GM21529 (cell line): ENCODE measurements around the gene PBRM1.
"Not testable (repeated sequence)": the region's sequence is repeated elsewhere in the genome, so short reads cannot be mapped to it uniquely, and the experiment has no call there.

Experiments used
- ATAC-seq: cut with Tn5 transposase; IDR thresholded peaks from one replicate; pipeline ENCODE4 v1.9.1; 2021; ENCODE audit not compliant: unreplicated experiment

PBRM1 gene

DNA sequence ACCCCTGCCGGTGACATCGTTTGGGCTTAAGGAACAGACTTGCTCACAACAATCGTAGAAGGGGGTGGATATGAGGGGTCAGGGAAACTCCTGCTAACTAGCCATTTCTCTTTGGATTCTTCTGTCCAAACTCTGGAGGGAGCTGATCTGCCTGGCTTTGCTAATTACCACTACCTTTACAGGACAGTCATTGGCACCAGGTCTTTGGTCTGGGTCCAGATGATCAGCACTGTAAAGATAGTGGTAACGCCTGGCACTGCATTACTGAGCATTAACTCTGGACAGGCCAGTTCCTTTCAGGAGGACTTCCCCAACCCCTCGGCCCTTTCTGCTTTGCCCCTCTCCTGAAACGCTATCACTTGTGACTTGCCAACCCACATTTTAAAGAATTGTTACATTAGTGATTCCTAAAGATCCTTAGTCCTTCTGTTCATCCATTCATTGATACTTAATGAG, 148.5 kb downstream of the PBRM1 start:
- no peak for ATAC-seq

DNA sequence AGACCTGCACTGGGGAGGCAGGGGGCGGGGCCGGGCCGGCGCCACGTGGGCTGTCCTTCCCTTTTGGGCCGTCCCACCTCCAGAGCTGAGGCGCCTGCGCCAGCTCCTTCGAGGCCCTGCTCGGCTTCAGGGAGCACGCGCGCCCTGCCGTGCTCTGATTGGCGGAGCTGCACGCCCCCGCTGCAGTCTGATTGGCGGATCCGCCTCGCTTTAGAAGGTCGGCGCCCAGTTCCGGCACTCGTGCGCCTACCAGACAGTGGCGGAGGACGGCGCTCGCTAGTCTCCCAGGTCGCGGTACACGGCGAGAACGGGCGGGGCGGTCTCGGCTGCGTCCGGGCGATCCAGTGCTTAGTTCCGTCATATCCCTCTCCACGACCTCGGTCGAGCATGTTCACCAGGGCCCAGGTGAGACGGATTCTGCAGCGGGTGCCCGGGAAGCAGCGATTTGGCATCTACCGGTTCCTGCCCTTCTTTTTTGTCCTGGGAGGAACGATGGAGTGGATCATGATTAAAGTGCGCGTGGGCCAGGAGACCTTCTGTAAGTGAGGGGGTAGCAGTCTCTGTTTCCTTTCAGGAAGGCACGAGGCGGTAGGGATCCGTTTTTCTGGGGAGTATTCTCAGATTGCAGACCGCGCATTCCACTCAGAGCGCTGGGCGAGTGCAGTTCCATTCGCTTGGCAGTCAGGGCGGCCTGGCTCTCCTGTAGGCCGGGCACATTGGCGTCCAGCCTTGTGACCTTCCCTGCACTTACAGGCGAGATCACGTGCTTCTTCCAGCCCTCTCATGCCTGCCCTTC, 149.1 kb downstream of the PBRM1 start, which contains the start of gene UQCC5:
TSS of gene UQCC5 (plus strand) at position 237 of the 796 bp plus-strand sequence. CDS start at position 388, 151 bp downstream.
- ATAC-seq = peak; percentile 79

DNA sequence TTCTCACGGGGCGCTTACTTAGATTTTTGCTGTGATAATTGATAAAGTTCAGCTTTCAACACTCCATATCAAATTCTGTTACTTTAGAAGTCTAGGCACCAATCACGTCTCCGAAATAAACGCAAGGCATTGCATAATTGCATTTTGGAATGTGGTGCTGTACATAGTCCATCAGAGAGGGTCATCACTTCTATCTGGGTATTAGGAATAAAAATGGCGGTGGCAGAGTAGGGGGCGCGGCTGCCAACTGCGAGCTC, 149.7 kb downstream of the PBRM1 start:
- ATAC-seq = no peak

DNA sequence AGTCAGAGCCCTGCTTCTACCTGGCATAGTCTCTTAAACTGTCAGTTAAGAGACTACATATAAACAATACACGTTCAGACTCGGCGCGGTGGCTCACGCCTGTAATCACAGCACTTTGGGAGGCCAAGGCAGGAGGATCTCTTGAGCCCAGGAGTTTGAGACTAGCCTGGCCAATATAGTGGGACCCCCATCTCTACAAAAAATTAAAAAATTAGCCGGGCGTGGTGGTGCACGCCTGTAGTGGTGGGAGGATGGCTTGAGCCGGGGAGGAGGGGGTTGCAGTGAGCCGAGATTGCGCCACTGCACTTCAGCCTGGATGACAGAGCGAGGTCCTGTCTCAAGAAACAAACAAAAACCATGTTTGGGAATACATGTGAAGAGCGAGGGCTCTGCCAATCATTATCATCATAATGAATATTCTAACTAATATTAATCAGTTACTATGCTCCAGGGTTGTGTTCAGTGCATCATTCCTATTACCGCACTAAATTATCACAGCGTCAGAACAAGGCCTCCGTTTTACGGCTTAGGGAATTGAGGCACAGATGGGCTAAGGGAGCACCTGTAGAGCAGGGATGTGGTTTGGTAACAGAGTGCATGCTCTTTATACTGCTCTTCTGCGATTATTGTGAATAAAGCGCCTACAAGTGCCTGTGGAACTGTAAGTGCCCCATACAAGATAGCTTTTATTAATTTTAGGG, 150.2 kb downstream of the PBRM1 start:
- ATAC-seq = no peak

DNA sequence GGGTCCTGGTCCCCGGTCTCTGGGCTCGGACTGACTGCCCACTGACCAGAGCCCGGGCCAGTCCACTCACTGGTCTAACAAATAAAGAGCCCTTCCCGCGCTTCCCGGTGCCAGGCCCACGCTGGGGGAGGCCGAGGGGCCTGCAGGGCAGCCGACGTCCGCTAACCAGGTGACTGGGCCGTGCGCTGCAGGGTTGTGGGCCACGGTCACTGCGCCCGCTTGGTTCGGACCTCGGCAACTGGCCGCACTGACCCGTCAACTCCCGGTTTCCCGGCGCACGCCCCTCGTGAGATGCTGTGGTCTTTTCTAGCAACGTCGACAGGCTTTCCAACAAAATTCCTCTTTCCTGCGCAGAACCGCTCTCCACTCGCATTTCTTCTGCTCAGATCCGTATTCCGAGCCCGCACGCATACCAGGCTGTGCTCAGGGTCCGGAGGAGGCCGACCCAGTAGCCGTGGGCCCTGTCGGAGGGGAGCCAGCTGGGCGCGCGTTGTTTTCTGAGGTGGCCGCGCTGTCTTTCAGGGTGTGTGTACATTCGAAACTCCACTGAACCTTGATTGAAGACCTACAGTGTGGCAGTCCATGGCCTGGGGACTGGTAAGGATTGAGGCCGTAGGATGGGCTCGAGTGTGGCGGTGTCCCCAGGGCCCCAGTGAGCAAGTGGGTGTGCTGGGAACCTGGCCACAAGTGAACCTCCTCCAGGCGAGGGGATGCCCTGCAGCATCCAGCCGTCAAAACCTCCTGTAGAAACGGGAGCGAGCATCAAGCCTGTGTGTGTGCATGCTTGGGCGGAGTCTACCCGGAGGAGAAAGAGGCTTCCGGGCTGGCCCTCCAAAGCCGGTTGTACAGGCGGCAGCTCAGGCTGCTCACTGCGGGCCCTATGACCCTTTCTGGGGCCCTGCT, 151.2 kb downstream of the PBRM1 start:
- ATAC-seq = no peak

DNA sequence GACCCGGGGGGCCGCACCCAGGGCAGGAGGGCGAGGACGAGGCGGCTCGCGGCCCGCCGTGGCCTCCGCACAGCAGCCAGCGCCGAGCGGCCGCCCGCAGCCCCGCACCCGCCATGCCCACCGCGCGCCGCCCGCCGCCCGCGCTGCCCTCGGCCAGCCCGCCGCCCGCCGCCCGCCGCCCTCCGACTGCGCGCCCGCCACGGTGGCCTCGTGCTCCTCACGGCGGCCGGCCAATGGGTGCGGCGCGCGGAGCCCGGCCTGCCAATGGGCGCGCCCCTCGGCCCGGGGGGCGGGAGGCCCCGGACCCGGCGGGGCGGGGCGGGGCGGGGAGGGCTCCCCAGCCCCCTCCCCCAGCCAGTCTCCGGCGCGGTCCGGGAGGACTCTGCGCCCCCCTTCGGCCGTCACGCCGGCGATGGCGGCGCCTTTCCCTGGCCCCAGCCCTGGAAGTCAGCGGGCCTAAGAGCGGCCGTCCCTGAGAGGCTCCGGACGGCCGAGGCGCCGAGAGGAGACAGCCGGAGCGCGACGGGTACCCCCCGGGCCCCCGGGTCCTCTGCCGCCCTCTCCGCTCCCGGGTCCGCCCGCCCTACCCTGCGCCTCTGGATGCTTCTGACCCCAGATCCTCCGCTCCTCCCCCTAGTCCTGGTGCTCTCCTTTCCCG, 152.0 kb downstream of the PBRM1 start, which contains the start of gene NT5DC2:
TSS of gene NT5DC2 (minus strand) at position 235 of the 658 bp plus-strand sequence. CDS start at position 115, 120 bp downstream.
- ATAC-seq = no peak

DNA sequence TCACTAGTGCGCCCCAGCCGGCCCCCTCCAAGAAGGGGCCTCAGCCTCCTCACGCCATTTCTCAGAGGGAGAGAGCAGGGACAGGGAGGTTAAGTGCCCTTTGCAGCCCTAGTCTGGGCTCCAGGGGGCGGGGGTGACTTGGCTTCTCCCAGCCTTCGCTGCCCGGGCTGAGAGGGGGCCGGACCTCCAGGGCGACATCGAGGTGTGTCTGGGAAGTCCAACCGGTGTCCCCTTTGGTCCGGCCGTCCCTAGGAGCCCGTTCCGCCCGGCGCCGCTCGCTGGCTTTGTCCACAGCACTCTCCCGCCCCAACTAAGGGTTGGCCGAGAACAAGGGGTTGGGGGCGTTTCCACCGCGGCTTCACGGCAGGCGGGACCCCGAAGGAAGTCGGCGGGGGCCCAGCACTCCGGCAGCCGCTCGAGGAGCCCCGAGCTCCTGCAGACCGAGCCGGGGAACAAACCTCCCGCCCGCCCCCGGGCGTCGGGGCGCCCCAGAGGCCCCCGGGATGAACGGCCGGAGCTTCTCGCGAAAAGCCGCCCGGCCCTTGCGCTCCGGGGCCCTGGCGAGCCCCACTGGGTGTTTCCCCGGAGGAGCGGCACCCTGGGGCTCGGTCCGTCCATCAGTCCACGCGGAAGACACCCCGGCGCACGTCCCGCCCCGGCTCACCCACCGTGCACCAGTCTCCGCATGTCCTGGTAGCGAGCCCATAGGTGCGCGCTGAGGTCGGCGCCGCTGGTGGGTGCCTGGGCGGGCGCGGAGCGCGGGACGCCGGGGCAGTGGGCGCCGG, 152.7 kb downstream of the PBRM1 start:
- no peak for ATAC-seq

DNA sequence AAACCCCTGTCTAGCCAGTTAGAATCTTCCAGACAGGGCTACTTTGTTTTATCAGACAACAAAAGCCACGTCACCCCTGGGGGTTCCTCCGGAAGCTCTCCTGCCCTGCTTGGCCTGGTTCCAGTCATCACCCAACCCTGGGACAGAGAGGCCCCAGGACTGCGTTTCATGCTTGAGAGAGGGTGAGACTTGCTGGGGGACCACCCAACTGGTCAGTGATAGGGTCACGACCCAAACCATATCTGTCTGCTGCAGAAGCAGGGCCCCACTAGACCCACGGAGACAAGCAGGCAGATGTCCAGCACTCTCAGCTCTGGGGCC, 153.2 kb downstream of the PBRM1 start:
- ATAC-seq = no peak

DNA sequence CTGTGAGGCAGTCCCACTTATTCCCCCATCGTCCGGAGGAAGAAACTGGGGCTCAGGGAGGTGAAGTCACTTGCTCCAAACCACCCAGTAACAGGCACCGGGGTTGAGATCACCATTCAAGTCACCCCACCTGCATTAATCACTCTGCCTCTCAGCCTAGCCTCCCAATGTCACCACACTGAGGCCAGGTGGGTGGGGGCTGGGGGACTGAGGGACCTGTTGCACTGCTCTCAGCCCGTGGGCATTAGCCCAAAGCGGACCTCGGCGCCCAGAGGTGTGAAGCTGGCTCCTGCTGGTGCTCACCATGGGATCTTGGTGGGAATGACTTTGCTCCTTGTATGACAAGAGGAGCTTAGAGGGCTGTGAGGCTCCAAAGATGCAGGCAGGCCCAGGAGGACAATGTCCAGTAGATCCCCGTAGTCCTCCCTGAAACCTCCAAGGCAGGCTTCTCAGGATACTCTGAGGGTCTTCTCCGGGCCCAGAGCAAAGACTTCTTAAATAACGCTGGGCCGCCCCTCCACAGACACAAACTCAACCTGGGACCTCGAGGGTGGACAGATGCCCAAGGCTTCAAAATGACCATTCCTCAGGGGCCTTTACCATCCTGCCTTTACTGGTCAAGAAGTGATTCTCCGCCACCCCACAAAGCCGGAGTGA, 153.7 kb downstream of the PBRM1 start:
- no peak for ATAC-seq

DNA sequence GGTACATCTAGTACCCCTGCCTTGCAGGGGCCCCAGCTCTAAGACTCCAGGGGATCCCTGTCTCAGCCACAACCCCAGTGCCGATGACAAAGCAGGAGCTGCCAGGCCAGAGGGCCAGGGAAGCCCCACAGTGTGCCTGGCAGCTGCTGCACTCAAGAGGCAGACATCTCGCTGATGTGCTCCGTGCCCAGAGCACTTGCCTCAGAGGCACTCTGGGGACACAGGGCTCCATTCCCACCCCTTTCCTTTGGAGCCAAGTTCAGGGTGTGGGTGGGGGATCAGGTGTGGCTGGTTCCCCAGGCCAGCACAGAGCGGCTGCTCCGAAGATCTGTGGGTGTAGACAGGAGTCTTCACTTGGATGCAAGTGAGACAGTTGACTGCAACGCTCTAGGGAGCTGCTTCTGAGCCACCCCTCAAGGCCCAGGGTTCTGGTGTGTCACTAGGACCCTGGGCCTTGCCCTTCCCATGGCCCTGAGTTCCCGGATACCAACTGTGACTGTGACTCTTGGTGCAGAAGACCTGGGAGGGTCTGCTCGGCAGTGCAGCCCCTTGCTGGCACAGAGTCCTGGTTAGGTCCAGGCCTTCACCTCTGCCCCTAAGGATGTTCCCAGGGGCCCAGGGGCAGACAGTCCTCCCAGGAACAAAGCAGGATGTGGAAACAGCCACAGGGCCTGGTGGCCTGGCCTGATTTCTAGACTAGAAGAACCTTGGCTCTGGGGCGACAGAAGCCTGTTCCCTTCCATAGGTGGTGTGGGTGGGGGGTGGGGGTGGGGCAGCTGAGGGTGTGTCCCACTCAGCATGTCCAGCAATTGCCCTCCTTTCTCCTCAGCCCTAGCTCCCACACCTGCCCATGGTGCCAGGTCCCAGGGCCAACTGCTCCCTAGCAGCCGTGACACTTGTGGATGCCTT, 154.5 kb downstream of the PBRM1 start:
- ATAC-seq = no peak

DNA sequence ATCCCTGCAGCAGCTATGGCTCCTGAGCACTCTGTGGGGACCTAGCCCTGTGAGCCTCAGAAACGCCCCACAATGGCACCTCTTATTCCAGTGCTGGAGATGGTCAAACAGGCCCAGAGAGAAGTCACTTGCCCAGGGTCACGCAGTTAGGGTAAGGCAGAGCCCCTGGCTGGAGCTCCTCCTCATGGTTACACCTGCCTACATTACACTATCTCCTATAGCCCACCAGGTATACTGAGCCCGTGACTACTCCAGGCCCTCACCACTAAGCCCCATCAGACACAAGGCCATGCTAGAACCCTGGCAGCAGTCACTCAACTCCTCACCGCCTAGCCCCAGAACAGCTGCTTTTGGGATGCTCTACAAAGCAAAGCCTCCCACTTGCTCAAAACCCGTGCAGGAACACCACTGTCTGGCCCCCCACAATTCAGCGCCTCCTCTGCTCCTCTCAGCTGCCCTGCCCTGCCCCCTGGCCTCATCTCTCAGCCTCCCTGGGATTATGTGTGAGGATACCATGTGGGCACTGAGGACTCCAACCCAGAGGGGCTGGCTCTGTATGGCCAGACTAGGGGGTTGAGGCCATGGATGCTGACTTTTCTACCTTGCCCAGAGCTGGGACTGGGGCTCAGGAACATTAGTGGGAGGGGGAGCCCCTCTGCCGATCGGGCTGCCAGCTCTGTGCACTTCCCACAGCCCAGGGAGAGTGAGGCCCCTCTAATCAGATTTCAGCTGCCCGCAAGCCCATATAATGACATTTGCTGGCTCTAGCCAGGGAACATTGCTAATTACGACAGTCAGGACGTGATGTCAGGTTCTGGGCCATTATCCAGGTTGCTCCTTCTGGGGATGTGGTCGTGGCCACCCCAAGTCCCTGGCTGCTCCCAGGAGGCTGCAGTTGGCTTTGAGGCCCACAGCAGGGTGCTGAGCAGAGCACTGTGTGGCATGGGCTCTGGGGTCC, 156.1 kb downstream of the PBRM1 start:
- ATAC-seq = no peak

DNA sequence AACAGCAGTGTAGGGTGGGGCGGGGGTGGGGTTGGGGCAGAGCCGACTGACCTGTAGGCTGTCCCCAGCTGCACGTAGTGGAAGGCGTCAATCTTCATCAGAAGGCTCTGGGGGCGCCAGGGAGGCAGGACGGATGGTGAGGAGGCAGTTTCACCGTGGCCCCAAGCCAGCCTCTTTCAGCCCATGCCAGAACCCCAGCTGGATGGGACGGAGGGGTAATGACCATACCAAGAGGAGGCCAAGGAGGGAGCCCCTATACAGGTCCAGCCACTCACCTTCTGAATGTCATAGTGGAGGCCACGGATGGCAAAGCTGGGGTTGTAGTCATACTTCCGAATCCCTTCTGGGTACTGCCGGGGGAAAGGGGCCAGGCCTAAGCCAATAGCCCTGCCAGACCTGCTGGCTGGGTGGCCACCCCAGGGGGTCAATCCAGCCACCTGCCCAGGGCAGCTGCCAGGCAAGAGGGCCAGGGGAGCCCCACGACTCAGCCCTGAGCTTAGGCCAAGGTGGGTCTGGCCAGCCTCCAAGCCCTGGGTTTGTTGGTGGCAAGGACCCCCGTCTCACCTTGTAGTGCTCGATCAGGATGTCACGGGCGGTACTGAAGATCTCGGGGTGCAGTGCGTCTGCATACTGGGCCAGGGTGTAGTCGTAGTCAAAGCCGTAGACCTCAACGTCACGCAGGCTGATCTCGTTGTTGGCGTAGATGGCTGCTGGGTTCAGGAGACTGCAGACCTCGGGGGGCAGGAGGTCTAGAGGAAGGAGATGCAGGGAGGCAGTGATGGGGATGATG, 156.9 kb downstream of the PBRM1 start:
- no peak for ATAC-seq

DNA sequence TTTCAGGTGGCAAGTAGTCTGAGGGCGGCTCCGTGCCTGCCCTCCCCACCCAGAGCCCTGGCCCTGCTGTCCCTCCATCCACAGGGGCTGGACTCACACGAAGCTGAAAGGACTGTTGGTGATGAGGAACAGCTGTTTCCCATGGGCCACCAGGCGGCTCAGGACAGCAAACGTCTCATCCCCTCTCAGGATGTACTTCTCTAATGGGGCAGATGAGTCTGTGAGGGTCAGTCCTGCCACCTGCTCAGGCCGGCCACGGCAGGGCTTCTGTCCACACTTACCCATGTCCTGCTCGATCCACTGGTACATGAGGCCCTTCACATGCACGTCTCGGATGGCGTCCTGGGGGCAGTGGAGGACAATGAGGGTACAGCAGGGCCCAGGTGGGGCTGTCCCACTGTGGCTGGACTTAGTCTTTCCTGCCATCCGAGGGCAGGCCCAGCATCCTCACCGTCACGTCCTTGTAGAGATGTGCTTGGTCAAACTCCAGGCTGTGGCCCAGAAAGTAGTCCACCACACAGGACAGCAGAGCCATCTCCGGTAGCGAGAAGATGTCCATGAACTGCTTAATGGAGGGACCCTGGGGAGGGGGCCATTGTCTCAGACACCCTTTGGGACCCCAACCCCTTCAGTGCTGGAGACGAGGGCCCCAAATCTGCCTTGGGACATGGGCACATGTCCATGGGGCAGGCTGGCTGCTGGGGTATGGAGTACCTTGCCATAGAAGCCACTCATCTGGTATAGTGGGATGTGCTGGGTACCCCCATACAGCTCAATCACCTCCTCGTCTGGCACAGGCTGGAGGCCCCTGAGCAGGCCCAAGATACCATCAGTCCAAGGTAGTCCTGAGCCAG, 157.8 kb downstream of the PBRM1 start:
- no peak for ATAC-seq

DNA sequence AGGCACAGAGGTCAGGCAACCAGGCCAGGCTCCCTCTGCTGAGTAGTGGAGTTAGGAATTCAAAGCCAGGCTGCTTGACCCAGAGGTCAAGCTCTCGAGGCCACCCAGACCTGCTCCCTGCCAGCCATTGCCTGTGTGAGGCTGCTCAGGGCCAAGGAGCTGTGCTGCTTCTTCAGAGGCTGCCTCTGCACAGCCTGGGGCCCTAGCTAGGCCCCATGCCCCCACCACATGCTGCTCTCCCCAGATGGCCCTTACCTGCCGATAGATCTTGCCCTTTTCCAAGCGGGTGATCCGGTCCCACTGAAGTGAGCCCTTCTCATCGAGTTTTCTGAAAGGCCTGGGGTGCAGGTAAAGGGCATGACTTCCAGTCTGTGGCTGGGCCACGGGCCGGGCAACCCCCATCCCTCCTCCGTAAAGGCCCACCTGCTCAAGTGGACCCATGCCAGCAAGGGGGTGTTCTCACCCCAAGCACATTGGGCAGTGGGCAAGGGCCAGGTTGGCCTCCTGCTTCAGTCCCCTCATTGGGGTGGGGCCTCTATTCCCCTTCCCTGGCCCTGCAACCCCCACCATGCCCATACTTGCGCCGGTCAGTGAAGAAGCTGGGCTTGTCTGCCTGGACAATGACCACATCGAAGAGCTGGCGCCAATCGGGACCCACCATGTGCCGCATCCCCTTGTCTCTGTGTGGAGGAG, 158.5 kb downstream of the PBRM1 start:
- no peak for ATAC-seq

DNA sequence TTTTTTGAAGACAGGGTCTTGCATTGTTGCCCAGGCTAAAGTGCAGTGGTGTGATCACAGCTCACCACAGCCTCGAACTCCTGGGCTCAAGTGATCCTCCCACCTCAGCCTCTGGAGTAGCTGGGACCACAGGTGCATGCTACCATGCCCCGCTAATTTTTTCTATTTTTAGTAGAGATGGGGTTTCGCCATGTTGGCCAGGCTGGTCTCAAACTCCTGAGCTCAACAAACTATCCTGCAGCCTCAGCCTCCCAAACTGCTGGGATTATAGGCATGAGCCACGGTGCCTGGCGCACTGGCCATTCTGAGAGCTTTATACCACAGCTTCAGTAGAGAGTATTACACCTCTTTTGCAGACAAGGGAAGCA, 159.1 kb downstream of the PBRM1 start:
- ATAC-seq = not testable (repeated sequence)
